Mucosa of descending colon (tissue), 3 donors: Measurements from ENCODE around the gene OAS3. TPM values are rescaled to one million over a fixed set of nuclear protein-coding genes. Genes with fewer than 3 reads are reported as not detected.
"Not testable (repeated sequence)": the region's sequence is repeated elsewhere in the genome, so short reads cannot be mapped to it uniquely, and the experiment has no call there.

ENCODE experiments used
- ATAC-seq: fragments of 200-7000 bp; cut with Tn5 transposase; one replicate; pipeline ENCODE4 v1.9.1; 2020; ENCODE audit warnings: mild to moderate bottlenecking, moderate library complexity
- DNase-seq, 3 donors: peaks; one replicate each; pipeline ENCODE4 v3.0.0-alpha.2; 2020
- H3K36me3 ChIP-seq: fragments of 200-600 bp; one replicate; pipeline ENCODE4 v1.8.0; 2021; ENCODE audit warnings: low read depth, mild to moderate bottlenecking
- H3K4me1 ChIP-seq: fragments of 200-600 bp; one replicate; pipeline ENCODE4 v1.8.0; 2021; ENCODE audit warnings: low read depth, mild to moderate bottlenecking
- H3K4me3 ChIP-seq: fragments of 200-600 bp; one replicate; pipeline ENCODE4 v1.8.0; 2021; ENCODE audit warnings: mild to moderate bottlenecking
- H3K9me3 ChIP-seq: fragments of 200-600 bp; one replicate; pipeline ENCODE4 v1.8.0; 2021; ENCODE audit warnings: mild to moderate bottlenecking
- CTCF ChIP-seq: fragments of 200-600 bp; IDR thresholded peaks from one replicate; pipeline ENCODE4 v1.8.0; 2022; ENCODE audit warnings: antibody characterized with exemption, mild to moderate bottlenecking
- intact Hi-C, 2 donors: fragments of 100-400 bp; cut with DNase I in 1 of 2; cut with micrococcal nuclease in 1 of 2; formaldehyde crosslinking; loops; one replicate each; pipeline versions ENCODE4 v1.11.0 to v1.11.1; 2022; cut with DNase I, micrococcal nuclease
- total RNA-seq, 3 donors: library from RNA; stranded (reverse); fragmentation: NEBNext Ultra II Directional in 2 of 3; extraction: Animal tissue kit (Norgen Biotek cat#: 25700) in 2 of 3; gene quantifications; one replicate each; pipeline versions ENCODE4 v1.2.1 to v1.2.4, GENCODE V29; 2021 to 2023
- donor health status: DM: no; HTN: no; CAD: no; lungs with moderate emphysema.
- donor health status: DM: no; HTN: no; CAD: no.
- donor health status: DM: no; HTN: yes; CAD: no.

Gene OAS3
- total RNA-seq, 3 donors from 2014 or later = 14.8 to 27.4 (median 22.3) TPM

GRCh38 chr12:112980491-112981158, 42.4 kb downstream of the OAS3 start:
- Histone ChIP-seq H3K4me3 (no peak overlapping the region), H3K4me1 (peaks cover 11% of the 10 kb centered on the region), H3K9me3 (no peaks in the 10 kb centered on the region), H3K36me3 (no peaks in the 10 kb centered on the region)
- intact Hi-C loops = no loop called here
- DNase-seq (no peak), ATAC-seq (no peak)
- no peak for TF ChIP-seq CTCF

GRCh38 chr12:112985642-112986290, 47.5 kb downstream of the OAS3 start:
- Histone ChIP-seq H3K4me3 (no peak overlapping the region), H3K4me1 (no peaks in the 10 kb centered on the region), H3K9me3 (no peaks in the 10 kb centered on the region), H3K36me3 (no peaks in the 10 kb centered on the region)
- TF ChIP-seq CTCF = no peak
- DNase-seq = no peak
- intact Hi-C loops = no loop called here
- no peak for ATAC-seq

- intact Hi-C loops = no loop called here
- no peaks in the 10 kb centered on the region for H3K9me3 ChIP-seq
- H3K4me3 ChIP-seq = no peak overlapping the region
- TF ChIP-seq CTCF = no peak
- ATAC-seq (no peak), DNase-seq (no peak)
- no peaks in the 10 kb centered on the region for H3K4me1 ChIP-seq
- H3K36me3 ChIP-seq = no peaks in the 10 kb centered on the region
These were observed 48.1 kb downstream of the OAS3 start for GRCh38 chr12:112986291-112986800.

- H3K9me3 ChIP-seq = no peaks in the 10 kb centered on the region
- H3K4me3 ChIP-seq = no peak overlapping the region
- no peaks in the 10 kb centered on the region for H3K4me1 ChIP-seq
- DNase-seq (no peak), ATAC-seq (no peak)
- H3K36me3 ChIP-seq = no peaks in the 10 kb centered on the region
- TF ChIP-seq CTCF = no peak
- intact Hi-C loops = no loop called here
These were observed 49.3 kb downstream of the OAS3 start for GRCh38 chr12:112987561-112987960.

GRCh38 chr12:112988224-112988623, 50.0 kb downstream of the OAS3 start:
- intact Hi-C loops = no loop called here
- no peaks in the 10 kb centered on the region for H3K4me1 ChIP-seq
- H3K36me3 ChIP-seq = no peaks in the 10 kb centered on the region
- DNase-seq (no peak), ATAC-seq (no peak)
- TF ChIP-seq CTCF = no peak
- H3K9me3 ChIP-seq = no peaks in the 10 kb centered on the region
- no peak overlapping the region for H3K4me3 ChIP-seq

- intact Hi-C loops = not testable (repeated sequence)
These were observed 50.6 kb downstream of the OAS3 start for GRCh38 chr12:112988823-112989385.

More at GRCh38 chr12:112988823-112989385, 50.6 kb downstream of the OAS3 start:
- not testable (repeated sequence) for DNase-seq, ATAC-seq, H3K4me1 ChIP-seq, H3K36me3 ChIP-seq, H3K4me3 ChIP-seq, H3K9me3 ChIP-seq
